ENCODE measurements around the gene TACC2. TPM values are rescaled to one million over a fixed set of nuclear protein-coding genes. Genes with fewer than 3 reads are reported as not detected.
A peak's percentile ranks its signal among the peaks of the same experiment; 100 is the strongest.

TACC2 gene
- total and polyA plus RNA-seq, 9 of the 15 experiments (the other 6 are each of a cell fraction or from before 2014, with no cell fraction given), result under 0.01 to 0.35 (median 0.03) TPM; not detected in 6

DNA sequence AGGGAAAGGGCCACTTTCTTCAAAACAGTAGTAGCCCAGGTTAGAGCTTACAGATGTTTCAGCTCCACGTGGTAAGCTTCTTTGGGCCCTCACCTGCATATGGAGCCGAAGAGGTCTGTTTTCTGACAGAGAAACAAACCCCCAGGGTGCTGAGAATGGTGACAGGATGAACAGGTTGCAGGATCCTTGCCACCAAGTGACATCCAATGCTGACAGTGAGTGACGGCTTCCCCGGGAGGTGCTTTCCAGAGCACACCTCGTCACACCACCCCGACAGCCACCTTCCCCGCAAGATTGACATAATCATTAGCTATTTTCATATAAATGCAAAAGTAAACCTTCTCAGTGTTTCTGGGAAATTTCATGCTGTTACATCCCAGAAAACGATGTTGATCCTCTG, 172.8 kb downstream of the TACC2 start:
- no peak for FAIRE-seq
- no peaks in the 10 kb centered on the region for H3K36me3 ChIP-seq (ENCODE audit: control insufficient read depth, insufficient read depth, low read length)
- POLR2A ChIA-PET, result no interaction called here

DNA sequence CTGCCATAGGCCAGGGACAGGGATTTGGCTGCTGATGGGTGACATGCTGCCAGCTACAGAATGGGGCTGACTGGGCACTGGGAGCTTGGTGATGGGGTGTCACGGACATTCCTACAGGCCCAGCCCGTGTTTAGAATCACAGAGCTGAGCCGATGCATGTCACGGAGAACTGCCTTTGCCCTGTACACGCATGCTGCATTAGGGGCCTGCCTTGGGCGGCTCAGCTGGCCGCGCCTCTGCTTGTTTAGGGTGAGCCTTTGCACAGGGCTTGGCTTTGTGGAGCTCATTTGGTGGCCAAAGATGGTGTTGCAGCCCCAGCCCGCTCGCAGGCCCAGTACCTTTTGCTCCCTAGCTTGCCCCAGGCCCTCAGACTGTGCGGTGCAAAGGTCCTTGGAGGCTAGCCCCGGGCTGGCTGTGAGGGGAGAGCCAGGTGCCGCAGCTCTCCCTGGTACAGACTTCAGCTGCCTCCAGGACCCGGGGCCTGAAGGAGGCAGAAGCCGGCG, 173.8 kb downstream of the TACC2 start:
- no peak overlapping the region for H3K4me3 ChIP-seq
- H3K9me3 ChIP-seq (replicated peaks; ENCODE audit: control insufficient read depth, insufficient read depth, low read depth, low read length), result no peaks in the 10 kb centered on the region
- H3K9ac ChIP-seq (ENCODE audit: insufficient read depth in 1 of 2, low read depth in 2 of 2, low read length in 2 of 2), result no peak overlapping the region
- H2AFZ ChIP-seq (ENCODE audit: low read depth, low read length), result no peak overlapping the region
- TF ChIP-seq NR2F6 (CRISPR knock-in tag; IDR thresholded peaks at IDR 0.05) (no peak), KDM5B (IDR thresholded peaks at IDR 0.05; ENCODE audit: insufficient replicate concordance, low read depth, low read length) (no peak), CBX1 (IDR thresholded peaks at IDR 0.05; ENCODE audit: low read depth) (no peak), KAT7 (CRISPR knock-in tag; IDR thresholded peaks at IDR 0.05; ENCODE audit: borderline replicate concordance) (no peak), SRSF7 (optimal IDR thresholded peaks at IDR 0.05; ENCODE audit: low read depth, low read length) (no peak), JUN (IDR thresholded peaks at IDR 0.05; ENCODE audit: borderline replicate concordance, low read depth, low read length) (no peak), JUN (CRISPR knock-in tag; IDR thresholded peaks at IDR 0.05; ENCODE audit: borderline replicate concordance) (no peak), NFXL1 (CRISPR knock-in tag; IDR thresholded peaks at IDR 0.05) (no peak), KDM1A (IDR thresholded peaks at IDR 0.05) (no peak)
- TF ChIP-seq, protein P1, sequence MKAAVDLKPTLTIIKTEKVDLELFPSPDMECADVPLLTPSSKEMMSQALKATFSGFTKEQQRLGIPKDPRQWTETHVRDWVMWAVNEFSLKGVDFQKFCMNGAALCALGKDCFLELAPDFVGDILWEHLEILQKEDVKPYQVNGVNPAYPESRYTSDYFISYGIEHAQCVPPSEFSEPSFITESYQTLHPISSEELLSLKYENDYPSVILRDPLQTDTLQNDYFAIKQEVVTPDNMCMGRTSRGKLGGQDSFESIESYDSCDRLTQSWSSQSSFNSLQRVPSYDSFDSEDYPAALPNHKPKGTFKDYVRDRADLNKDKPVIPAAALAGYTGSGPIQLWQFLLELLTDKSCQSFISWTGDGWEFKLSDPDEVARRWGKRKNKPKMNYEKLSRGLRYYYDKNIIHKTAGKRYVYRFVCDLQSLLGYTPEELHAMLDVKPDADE (conservative IDR thresholded peaks at IDR 0.05; ENCODE audit: control insufficient read depth, low read depth, low read length), result no peak
- peaks cover 2 to 43% of the 10 kb centered on the region in 2 experiments for H3K27me3 ChIP-seq (ENCODE audit: control insufficient read depth in 2 of 2, insufficient read depth in 2 of 2, low read length in 2 of 2)
- in situ Hi-C loops (cut with MboI), result no loop called here
- DNase-seq (ENCODE audit: extremely low read depth in 1 of 4, low spot score in 3 of 4), result no peak
- POLR2A ChIA-PET, result no interaction called here
- peak; percentile 42; the same call in 1 of the 3 replicates for ATAC-seq
- no peaks in the 10 kb centered on the region for H3K4me1 ChIP-seq (replicated peaks in 1 of 2; ENCODE audit: control insufficient read depth in 2 of 2, insufficient read depth in 2 of 2, low read length in 2 of 2)
- no peak overlapping the region for H3K27ac ChIP-seq (ENCODE audit: extremely low read depth, low read depth, low read length)
- 0% methylated on average over 8 of the region's 16 CpGs for WGBS (ENCODE audit: insufficient coverage, low coverage, missing lambda C conversion rate)
- H4K20me1 ChIP-seq (replicated peaks; ENCODE audit: control insufficient read depth, insufficient read depth, low read length), result no peaks in the 10 kb centered on the region; the same call in 1 of the 2 replicates
- no peaks in the 10 kb centered on the region for H3K36me3 ChIP-seq (ENCODE audit: control insufficient read depth, insufficient read depth, low read length)
- no peaks in the 10 kb centered on the region for H3K9me1 ChIP-seq (ENCODE audit: control insufficient read depth, insufficient read depth, low read length)
- FAIRE-seq, result no peak
- no peaks in the 10 kb centered on the region for H3K79me2 ChIP-seq (ENCODE audit: control insufficient read depth, insufficient read depth, low read length)
- intact Hi-C loops (cut with micrococcal nuclease), result no loop called here
- CTCF ChIA-PET (ENCODE audit: low intra/inter-chr PET ratio), result no interaction called here
- no TSS peak for BruUV-seq (replicated peaks)
- H3K4me2 ChIP-seq (ENCODE audit: insufficient read depth, low read length), result no peak overlapping the region

More for the DNA sequence above, 172.8 kb downstream of the TACC2 start:
- H3K9me3 ChIP-seq (replicated peaks; ENCODE audit: control insufficient read depth, insufficient read depth, low read depth, low read length), result no peaks in the 10 kb centered on the region
- no peaks in the 10 kb centered on the region for H3K9me1 ChIP-seq (ENCODE audit: control insufficient read depth, insufficient read depth, low read length)
- CTCF ChIA-PET (ENCODE audit: low intra/inter-chr PET ratio), result no interaction called here
- TF ChIP-seq RBM17 (IDR thresholded peaks at IDR 0.05; ENCODE audit: borderline replicate concordance, low read depth, low read length) (no peak), GTF2E2 (tag; IDR thresholded peaks at IDR 0.05) (no peak), PHB (CRISPR knock-in tag; IDR thresholded peaks at IDR 0.05) (no peak), HNRNPLL (IDR thresholded peaks at IDR 0.05; ENCODE audit: low read depth, low read length, poor library complexity, severe bottlenecking) (no peak), PCBP1 (IDR thresholded peaks at IDR 0.05; ENCODE audit: low read depth, low read length, poor library complexity, severe bottlenecking) (no peak), IRF2 (CRISPR knock-in tag; IDR thresholded peaks at IDR 0.05) (no peak), CBFA2T3 (IDR thresholded peaks at IDR 0.05) (no peak), ZNF408 (CRISPR knock-in tag; IDR thresholded peaks at IDR 0.05; ENCODE audit: low read depth) (no peak), TRIM24 (IDR thresholded peaks at IDR 0.05) (no peak), DIDO1 (tag; IDR thresholded peaks at IDR 0.05; ENCODE audit: low read depth) (no peak)
- no peaks in the 10 kb centered on the region for H3K4me1 ChIP-seq (replicated peaks in 1 of 2; ENCODE audit: control insufficient read depth in 2 of 2, insufficient read depth in 2 of 2, low read length in 2 of 2)
- ATAC-seq (no peak), DNase-seq (ENCODE audit: extremely low read depth in 1 of 4, low spot score in 3 of 4) (no peak)
- H3K27ac ChIP-seq (ENCODE audit: extremely low read depth, low read depth, low read length), result no peak overlapping the region
- H3K27me3 ChIP-seq (ENCODE audit: control insufficient read depth in 2 of 2, insufficient read depth in 2 of 2, low read length in 2 of 2), result peaks cover 2 to 43% of the 10 kb centered on the region in 2 experiments; a peak in 4 of 5 replicates
- H4K20me1 ChIP-seq (replicated peaks; ENCODE audit: control insufficient read depth, insufficient read depth, low read length), result no peaks in the 10 kb centered on the region; the same call in 1 of the 2 replicates
- 0% methylated on average over 8 of the region's 8 CpGs for WGBS (ENCODE audit: insufficient coverage, low coverage, missing lambda C conversion rate)
- no peaks in the 10 kb centered on the region for H3K79me2 ChIP-seq (ENCODE audit: control insufficient read depth, insufficient read depth, low read length)
- in situ Hi-C loops (cut with MboI) (no loop called here), intact Hi-C loops (cut with micrococcal nuclease) (no loop called here)
- H3K4me2 ChIP-seq (ENCODE audit: insufficient read depth, low read length), result no peak overlapping the region
- no peak overlapping the region for H3K9ac ChIP-seq (ENCODE audit: insufficient read depth in 1 of 2, low read depth in 2 of 2, low read length in 2 of 2)
- H2AFZ ChIP-seq (ENCODE audit: low read depth, low read length), result no peak overlapping the region
- no TSS peak for BruUV-seq (replicated peaks)
- H3K4me3 ChIP-seq, result no peak overlapping the region
